ENCODE data around the gene TBR1. TPM values are rescaled to one million over a fixed set of nuclear protein-coding genes. Genes with fewer than 3 reads are reported as not detected.

TBR1 gene
- total RNA-seq, 1 donor = not detected

DNA sequence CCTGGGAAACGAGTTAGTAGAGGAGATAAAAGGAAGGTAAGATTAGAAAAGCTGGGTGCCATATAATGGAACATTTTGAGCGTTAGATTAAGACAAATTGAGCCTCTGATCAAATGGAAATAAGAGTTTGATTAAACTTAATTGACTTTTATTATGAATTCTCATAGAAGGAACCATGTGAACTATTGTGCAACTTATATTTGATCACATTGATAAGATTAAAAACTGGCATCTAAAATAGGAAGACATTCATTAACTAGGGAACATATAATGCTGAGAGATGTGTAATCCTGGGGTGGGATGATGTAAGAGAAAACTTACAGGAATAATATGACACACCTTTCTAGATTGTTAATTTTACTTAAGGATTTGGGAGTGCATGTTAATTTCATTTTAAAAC, 22.5 kb downstream of the TBR1 start:
- no peak overlapping the region for H3K4me3 ChIP-seq (ENCODE audit: low read depth, low read length)
- TF ChIP-seq CTCF (IDR thresholded peaks at IDR 0.05; ENCODE audit: insufficient read depth, low read depth, low read length) = no peak
- DNase-seq (ENCODE audit: low read depth) = no peak

GRCh38 chr2:161445097-161445496, 29.0 kb downstream of the TBR1 start:
- TF ChIP-seq CTCF (IDR thresholded peaks at IDR 0.05; ENCODE audit: insufficient read depth, low read depth, low read length) = no peak
- DNase-seq (ENCODE audit: low read depth) = no peak
- no peak overlapping the region for H3K4me3 ChIP-seq (ENCODE audit: low read depth, low read length)

DNA sequence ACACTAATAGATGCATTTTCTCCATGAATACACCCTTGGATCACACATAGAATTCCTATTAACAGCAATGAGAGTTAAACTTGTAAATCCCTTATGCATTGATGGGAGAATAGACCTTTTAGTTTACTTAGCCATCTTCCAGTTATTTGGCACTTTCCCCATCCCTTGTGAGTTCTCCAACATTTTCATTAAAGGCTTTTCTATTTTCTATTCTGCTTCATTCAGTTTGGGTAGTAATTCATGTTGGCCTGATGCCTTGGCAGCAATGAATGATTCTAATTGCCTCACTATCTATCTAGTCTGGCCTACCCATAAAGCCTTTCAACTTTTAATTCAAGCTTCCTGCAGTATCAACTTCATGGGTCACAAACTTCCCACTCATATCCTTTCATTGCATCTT, 32.3 kb downstream of the TBR1 start:
- TF ChIP-seq CTCF (IDR thresholded peaks at IDR 0.05; ENCODE audit: insufficient read depth, low read depth, low read length) = no peak
- DNase-seq (ENCODE audit: low read depth) = no peak
- no peak overlapping the region for H3K4me3 ChIP-seq (ENCODE audit: low read depth, low read length)

GRCh38 chr2:161471631-161472030, 55.5 kb downstream of the TBR1 start:
- no peak overlapping the region for H3K4me3 ChIP-seq (ENCODE audit: low read depth, low read length)
- no peak for TF ChIP-seq CTCF (IDR thresholded peaks at IDR 0.05; ENCODE audit: insufficient read depth, low read depth, low read length)
- DNase-seq (ENCODE audit: low read depth) = no peak

DNA sequence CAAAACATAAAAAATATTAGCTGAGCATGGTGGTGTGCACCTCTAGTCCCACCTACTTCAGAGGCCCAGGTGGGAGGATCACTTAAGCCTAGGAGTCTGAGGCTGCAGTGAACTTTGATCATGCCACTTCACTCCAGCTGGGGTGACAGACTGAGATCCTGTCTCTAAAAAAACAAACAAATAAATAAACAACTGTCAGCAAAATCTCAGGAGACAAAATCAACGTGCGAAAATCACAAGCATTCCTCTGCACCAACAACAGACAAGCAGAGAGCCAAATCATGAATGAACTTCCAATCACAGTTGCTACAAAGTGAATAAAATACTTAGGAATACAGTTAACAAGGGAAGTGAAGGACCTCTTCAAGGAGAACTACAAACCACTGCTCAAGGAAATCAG, 58.8 kb downstream of the TBR1 start:
- no peak for DNase-seq (ENCODE audit: low read depth)
- no peak for TF ChIP-seq CTCF (IDR thresholded peaks at IDR 0.05; ENCODE audit: insufficient read depth, low read depth, low read length)
- H3K4me3 ChIP-seq (ENCODE audit: low read depth, low read length) = no peak overlapping the region

Small RNAs within 50 kb of the gene (small RNA-seq; reads per million reads assigned to genes)
- not detected for gene RNA5SP108

Other genes with a start within 250 kb of the TBR1 start
- gene PSMD14, start 107.9 kb upstream of the TBR1 start, total RNA-seq = 97.3 and 121 TPM in 2 replicates
- gene SLC4A10, start 208.1 kb downstream of the TBR1 start, total RNA-seq = not detected in 2 replicates

Measured in fibroblast of villous mesenchyme (primary cell).